Measurements from ENCODE around the gene PMF1. TPM values are rescaled to one million over a fixed set of nuclear protein-coding genes. Genes with fewer than 3 reads are reported as not detected.

Gene PMF1, protein sequence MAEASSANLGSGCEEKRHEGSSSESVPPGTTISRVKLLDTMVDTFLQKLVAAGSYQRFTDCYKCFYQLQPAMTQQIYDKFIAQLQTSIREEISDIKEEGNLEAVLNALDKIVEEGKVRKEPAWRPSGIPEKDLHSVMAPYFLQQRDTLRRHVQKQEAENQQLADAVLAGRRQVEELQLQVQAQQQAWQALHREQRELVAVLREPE
- 32.5 and 45.0 TPM in 2 replicates for total RNA-seq

DNA sequence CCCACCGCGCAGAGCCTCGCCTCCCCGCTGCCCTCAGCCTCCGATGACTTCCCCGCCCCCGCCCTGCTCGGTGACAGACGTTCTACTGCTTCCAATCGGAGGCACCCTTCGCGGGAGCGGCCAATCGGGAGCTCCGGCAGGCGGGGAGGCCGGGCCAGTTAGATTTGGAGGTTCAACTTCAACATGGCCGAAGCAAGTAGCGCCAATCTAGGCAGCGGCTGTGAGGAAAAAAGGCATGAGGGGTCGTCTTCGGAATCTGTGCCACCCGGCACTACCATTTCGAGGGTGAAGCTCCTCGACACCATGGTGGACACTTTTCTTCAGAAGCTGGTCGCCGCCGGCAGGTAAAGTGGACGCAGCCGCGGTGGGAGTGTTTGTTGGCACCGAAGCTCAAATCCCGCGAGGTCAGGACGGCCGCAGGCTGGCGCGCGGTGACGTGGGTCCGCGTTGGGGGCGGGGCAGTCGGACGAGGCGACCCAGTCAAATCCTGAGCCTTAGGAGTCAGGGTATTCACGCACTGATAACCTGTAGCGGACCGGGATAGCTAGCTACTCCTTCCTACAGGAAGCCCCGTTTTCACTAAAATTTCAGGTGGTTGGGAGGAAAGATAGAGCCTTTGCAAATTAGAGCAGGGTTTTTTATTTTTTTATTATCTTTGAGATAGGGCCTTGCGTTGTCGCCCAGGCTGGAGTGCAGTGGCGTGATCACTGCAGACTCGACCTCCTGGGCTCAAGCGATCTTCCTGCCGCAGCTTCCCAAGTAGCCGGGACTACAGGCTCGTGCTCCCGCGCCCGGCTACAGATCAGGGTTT, at the start of gene PMF1:
PMF1 (plus strand) TSS at position 175 of the 811 bp plus-strand sequence; CDS start at position 184, 9 bp downstream.

DNA sequence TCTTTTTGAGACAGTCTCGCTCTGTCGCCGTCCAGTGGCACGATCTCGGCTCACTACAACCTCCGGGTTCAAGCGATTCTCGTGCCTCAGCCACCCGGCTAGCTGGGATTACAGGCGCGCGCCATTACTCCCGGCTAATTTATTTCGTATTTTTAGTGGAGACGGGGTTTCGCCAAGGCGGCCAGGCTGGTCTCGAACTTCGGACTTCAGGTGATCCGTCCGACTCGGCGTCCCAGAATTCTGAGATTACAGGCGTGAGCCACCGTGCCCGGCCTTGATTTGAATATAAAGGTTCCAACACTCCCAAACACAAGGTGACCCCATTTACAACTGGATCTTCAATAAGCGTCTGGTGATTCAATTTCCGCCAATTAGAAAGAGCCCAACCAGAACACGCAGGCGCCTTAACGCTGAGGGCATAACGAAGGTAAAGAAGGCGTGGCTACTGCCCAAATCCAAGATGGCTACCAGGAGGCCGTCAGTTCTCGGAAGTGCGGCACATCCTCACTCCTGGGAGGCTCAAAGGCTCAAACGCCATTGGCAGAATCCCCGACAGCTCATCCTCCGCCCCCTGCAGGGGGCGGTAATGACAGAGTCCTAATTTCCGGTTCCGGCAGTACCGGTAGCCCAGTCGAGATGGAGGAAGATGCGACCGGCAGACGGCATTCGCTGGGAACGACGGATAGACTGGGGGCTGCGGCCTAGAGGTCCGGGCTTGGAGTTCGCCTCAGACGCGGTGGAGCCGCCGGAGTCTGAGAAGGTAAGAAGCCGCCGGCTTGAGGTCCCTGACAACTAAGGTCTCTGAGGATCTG, 19.1 kb upstream of the PMF1 start, which contains the start of gene SLC25A44:
SLC25A44 (plus strand) TSS at position 617 of the 812 bp plus-strand sequence. CDS start 5,744 bp downstream, outside the sequence.

GRCh38 chr1:156241926-156242325, 29.1 kb downstream of the PMF1 start, which contains the start of gene BGLAP:
TSS of gene BGLAP (plus strand) at chr1:156242184. CDS start at chr1:156242232, 48 bp downstream.

GRCh38 chr1:156247460-156248322, 34.9 kb downstream of the PMF1 start, which contains the start of gene PAQR6:
TSS of gene PAQR6 (minus strand) at chr1:156248056. CDS start at chr1:156246731, 1,325 bp downstream.

DNA sequence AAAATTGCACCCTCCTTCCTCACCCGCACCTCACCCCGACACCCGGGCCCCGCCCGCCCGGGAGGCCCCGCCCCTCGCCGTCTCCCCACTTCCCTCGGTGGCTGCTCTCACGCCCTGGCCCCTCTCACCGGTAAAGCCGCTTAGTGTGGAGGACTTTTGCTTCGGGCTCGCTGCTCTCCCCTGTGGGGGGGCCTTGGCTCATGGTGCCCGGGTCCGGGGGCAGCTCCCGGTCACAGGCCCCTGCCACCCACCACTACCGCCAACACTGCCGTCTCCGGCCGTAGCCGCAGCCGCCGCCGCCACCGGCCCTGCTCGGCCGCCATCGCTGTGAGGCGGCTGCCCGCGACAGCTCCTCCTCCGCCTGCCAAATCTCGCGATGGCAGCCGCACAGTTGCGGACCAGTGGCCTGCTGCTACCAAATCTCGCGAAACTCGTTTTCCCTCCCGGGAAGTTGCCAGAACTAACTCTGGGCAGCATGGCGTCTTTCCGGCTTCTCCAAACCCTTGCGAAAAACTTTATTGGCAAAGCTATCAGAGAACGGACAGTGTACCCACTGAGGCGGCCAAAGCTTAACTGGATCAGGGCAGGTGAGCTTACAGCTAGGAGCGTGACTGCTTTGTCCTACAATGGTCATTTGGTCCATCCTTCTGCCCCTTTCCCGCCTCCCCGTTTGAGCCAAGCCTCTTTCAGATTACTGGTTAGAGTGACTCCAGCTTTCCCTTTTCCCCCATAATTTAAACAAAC, 69.8 kb downstream of the PMF1 start, which contains the start of gene SMG5:
SMG5 (minus strand) TSS at position 347 of the 744 bp plus-strand sequence; CDS start at position 202, 145 bp downstream.

DNA sequence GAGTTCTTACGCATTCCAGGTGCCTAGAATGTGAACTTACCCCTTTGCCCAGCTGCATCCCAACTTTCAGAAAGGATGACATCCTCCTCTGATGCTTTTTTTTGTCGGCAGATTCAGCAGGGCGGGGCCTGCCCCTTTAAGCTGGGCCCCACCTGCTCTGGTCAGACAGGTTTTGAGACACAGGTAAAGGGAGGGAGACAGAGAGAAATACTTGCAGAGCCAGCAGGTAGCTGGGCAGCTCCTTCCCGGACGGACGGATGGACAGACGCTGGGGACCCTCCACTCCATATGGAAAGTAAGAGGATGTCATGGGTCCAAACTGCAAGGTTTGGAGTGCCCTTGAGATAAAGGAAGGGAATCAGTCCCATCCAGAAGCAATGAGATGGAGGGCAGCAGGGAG, 71.3 kb downstream of the PMF1 start, which contains the start of gene TMEM79:
TMEM79 (plus strand) TSS at position 214 of the 400 bp plus-strand sequence. CDS start 902 bp downstream, outside the sequence.

Other genes with a start within 250 kb of the PMF1 start
- gene ARHGEF2, start 234.5 kb upstream of the PMF1 start, total RNA-seq = 95.6 and 120 TPM in 2 replicates
- gene SSR2, start 192.1 kb upstream of the PMF1 start, total RNA-seq = 278 and 411 TPM in 2 replicates
- gene UBQLN4, start 159.2 kb upstream of the PMF1 start, total RNA-seq = 17.2 and 17.4 TPM in 2 replicates
- gene LAMTOR2, start 158.2 kb upstream of the PMF1 start, total RNA-seq = 71.8 and 96.3 TPM in 2 replicates
- gene RAB25, start 151.8 kb upstream of the PMF1 start, total RNA-seq = not detected in 2 replicates
- gene MEX3A, start 130.5 kb upstream of the PMF1 start, total RNA-seq = 5.6 and 12.3 TPM in 2 replicates
- 737 and 1,090 TPM in 2 replicates for gene LMNA, start 98.3 kb upstream of the PMF1 start, total RNA-seq
- 0.27 and 0.56 TPM in 2 replicates for gene SEMA4A, start 59.4 kb upstream of the PMF1 start, total RNA-seq
- gene SLC25A44, start 18.9 kb upstream of the PMF1 start, total RNA-seq = 8.3 and 10.0 TPM in 2 replicates
- gene BGLAP, start 29.2 kb downstream of the PMF1 start, total RNA-seq = 0.19 and 0.27 TPM in 2 replicates
- gene PAQR6, start 35.0 kb downstream of the PMF1 start, total RNA-seq = 0.27 and 0.47 TPM in 2 replicates
- gene SMG5, start 69.8 kb downstream of the PMF1 start, total RNA-seq = 48.9 and 61.2 TPM in 2 replicates
- 1.2 and 1.5 TPM in 2 replicates for gene TMEM79, start 71.3 kb downstream of the PMF1 start, total RNA-seq
- gene GLMP, start 82.7 kb downstream of the PMF1 start, total RNA-seq = 31.9 and 38.0 TPM in 2 replicates
- 0.09 TPM in 1 of 2 replicates, not detected in the other for gene VHLL, start 86.3 kb downstream of the PMF1 start, total RNA-seq
- gene CCT3, start 125.3 kb downstream of the PMF1 start, total RNA-seq = 671 and 748 TPM in 2 replicates
- gene TSACC, start 125.5 kb downstream of the PMF1 start, total RNA-seq = not detected in 2 replicates
- not detected in 2 replicates for gene RHBG, start 156.2 kb downstream of the PMF1 start, total RNA-seq